Keratinocyte (primary cell): ENCODE measurements around the gene PDE3A.

ENCODE experiments used
- EZH2 ChIP-seq: IDR thresholded peaks from one replicate; pipeline ENCODE4 v1.6.1; 2012; ENCODE audit warnings: inconsistent platforms, mild to moderate bottlenecking, low read length, moderate library complexity
- TF ChIP-seq, protein P1 (sequence below), 3 experiments: IDR thresholded peaks in 1 of 3; conservative IDR thresholded peaks in 1 of 3; optimal IDR thresholded peaks in 1 of 3; 2 replicates in 2 of 3; 3 replicates in 1 of 3; pipeline versions ENCODE3 to v1.5.1; 2011; ENCODE audit warnings: low read length in 3 of 3, mild to moderate bottlenecking in 3 of 3, moderate library complexity in 2 of 3, control low read depth in 1 of 3, inconsistent platforms in 1 of 3; ENCODE audit not compliant: insufficient read depth in 2 of 3; ENCODE audit errors: extremely low read depth in 1 of 3

DNA sequence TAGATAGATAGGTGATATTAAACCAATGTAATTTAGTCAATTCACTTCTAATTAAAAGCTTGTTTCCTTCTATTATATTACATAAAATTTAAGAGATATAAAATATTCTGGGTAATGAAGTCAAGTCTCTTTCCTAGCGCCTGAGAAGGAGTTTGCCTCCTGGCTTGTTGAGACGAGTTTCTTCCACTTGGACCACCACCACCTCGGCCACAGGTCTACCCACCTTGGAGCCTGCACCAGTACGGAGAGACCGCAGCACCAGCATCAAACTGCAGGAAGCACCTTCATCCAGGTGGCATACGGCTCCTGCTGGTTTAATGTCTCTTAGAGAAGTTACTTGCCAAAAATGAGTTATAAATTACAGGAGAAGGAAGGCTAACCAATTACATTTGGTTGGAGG, 247.8 kb downstream of the PDE3A start:
- TF ChIP-seq, protein P1, sequence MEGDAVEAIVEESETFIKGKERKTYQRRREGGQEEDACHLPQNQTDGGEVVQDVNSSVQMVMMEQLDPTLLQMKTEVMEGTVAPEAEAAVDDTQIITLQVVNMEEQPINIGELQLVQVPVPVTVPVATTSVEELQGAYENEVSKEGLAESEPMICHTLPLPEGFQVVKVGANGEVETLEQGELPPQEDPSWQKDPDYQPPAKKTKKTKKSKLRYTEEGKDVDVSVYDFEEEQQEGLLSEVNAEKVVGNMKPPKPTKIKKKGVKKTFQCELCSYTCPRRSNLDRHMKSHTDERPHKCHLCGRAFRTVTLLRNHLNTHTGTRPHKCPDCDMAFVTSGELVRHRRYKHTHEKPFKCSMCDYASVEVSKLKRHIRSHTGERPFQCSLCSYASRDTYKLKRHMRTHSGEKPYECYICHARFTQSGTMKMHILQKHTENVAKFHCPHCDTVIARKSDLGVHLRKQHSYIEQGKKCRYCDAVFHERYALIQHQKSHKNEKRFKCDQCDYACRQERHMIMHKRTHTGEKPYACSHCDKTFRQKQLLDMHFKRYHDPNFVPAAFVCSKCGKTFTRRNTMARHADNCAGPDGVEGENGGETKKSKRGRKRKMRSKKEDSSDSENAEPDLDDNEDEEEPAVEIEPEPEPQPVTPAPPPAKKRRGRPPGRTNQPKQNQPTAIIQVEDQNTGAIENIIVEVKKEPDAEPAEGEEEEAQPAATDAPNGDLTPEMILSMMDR (optimal IDR thresholded peaks at IDR 0.05 in 1 of 3, IDR thresholded peaks at IDR 0.05 in 1 of 3, conservative IDR thresholded peaks at IDR 0.05 in 1 of 3; ENCODE audit: extremely low read depth in 1 of 3, insufficient read depth in 2 of 3, low read length in 3 of 3): no peak
- no peak for TF ChIP-seq EZH2
